Endothelial cell of umbilical vein (primary cell): ENCODE measurements around the gene DMBT1. TPM values are rescaled to one million over a fixed set of nuclear protein-coding genes. Genes with fewer than 3 reads are reported as not detected.

Experiments
- BruUV-seq: library from RNA; stranded (reverse); fragments of 400-500 nt; replicated peaks from 2 replicates; lab custom pipeline; 2021; lab: Mats Ljungman, UMichigan
- CTCF ChIA-PET: fragments of 300-600, 350-600 bp; sonication (Branson Sonifier 250); formaldehyde crosslinking; loops from one replicate; lab custom pipeline; 2021; ENCODE audit warnings: antibody characterized with exemption, inconsistent platforms; lab: Charles Lee
- POLR2A ChIA-PET: fragments of 300-600, 350-600 bp; sonication (Branson Sonifier 250); formaldehyde crosslinking; loops from one replicate; lab custom pipeline; 2021; ENCODE audit warnings: antibody characterized with exemption, inconsistent platforms; lab: Charles Lee
- DNase-seq: peaks from one replicate; pipeline ENCODE4 v3.0.0-alpha.2; 2011; ENCODE audit warnings: low read depth, low spot score
- FAIRE-seq: peaks from 2 replicates; lab custom pipeline; 2011; peaks lifted over from hg19 to GRCh38; lab: Jason Lieb, UNC
- H2AFZ ChIP-seq: 2 replicates; pipeline ENCODE4 v1.6.0; 2012; ENCODE audit warnings: low read depth, low read length, control low read depth, inconsistent platforms
- H3K27ac ChIP-seq: 2 replicates; pipeline ENCODE4 v1.5.1; 2011; ENCODE audit warnings: low read depth, mild to moderate bottlenecking, control low read depth, low read length, moderate library complexity; ENCODE audit not compliant: insufficient read depth
- H3K27me3 ChIP-seq, 2 experiments: 2 replicates each; pipeline versions ENCODE4 v1.6.0 to v1.6.1; 2011; ENCODE audit warnings: low read length in 2 of 2, mixed read lengths in 1 of 2; ENCODE audit not compliant: control insufficient read depth in 2 of 2, insufficient read depth in 2 of 2
- H3K36me3 ChIP-seq, 2 experiments: 2 replicates in 1 of 2; 3 replicates in 1 of 2; pipeline ENCODE4 v1.5.1; 2011; ENCODE audit warnings: low read length in 2 of 2, mild to moderate bottlenecking in 1 of 2, moderate library complexity in 1 of 2; ENCODE audit not compliant: control insufficient read depth in 2 of 2, insufficient read depth in 2 of 2; ENCODE audit errors: extremely low read depth in 1 of 2
- H3K4me1 ChIP-seq: 3 replicates; pipeline ENCODE4 v1.5.1; 2011; ENCODE audit warnings: mild to moderate bottlenecking, low read length; ENCODE audit not compliant: control insufficient read depth, insufficient read depth; ENCODE audit errors: extremely low read depth
- H3K4me2 ChIP-seq: 2 replicates; pipeline ENCODE4 v1.6.1; 2011; ENCODE audit warnings: low read length, control low read depth, mixed read lengths; ENCODE audit not compliant: insufficient read depth
- H3K4me3 ChIP-seq, 3 experiments: fragments of 200-600 bp in 1 of 3; sonication (generic), shearing (Covaris generic) in 1 of 3; replicated peaks in 1 of 3; 2 replicates each; pipeline ENCODE4 v1.5.1; 2011 to 2016; ENCODE audit warnings: control low read depth in 3 of 3, low read length in 3 of 3, mild to moderate bottlenecking in 2 of 3, inconsistent platforms in 1 of 3, low read depth in 1 of 3, moderate library complexity in 1 of 3; ENCODE audit not compliant: insufficient read depth in 1 of 3
- H3K79me2 ChIP-seq: 2 replicates; pipeline ENCODE4 v1.6.0; 2012; ENCODE audit warnings: low read length, inconsistent platforms; ENCODE audit not compliant: control insufficient read depth, insufficient read depth
- H3K9ac ChIP-seq: replicated peaks from 2 replicates; pipeline ENCODE3; 2011; ENCODE audit warnings: low read length, control low read depth; ENCODE audit not compliant: insufficient read depth; ENCODE audit errors: extremely low read depth
- H3K9me1 ChIP-seq: replicated peaks from 3 replicates; pipeline ENCODE4 v1.6.0; 2011; ENCODE audit warnings: mild to moderate bottlenecking, low read length; ENCODE audit not compliant: control insufficient read depth, insufficient read depth; ENCODE audit errors: extremely low read depth
- H3K9me3 ChIP-seq: replicated peaks from 2 replicates; pipeline ENCODE4 v1.5.1; 2012; ENCODE audit warnings: low read length, inconsistent platforms; ENCODE audit not compliant: control insufficient read depth, insufficient read depth
- H4K20me1 ChIP-seq: replicated peaks from 2 replicates; pipeline ENCODE3; 2011; ENCODE audit warnings: mild to moderate bottlenecking, low read length; ENCODE audit not compliant: control insufficient read depth, insufficient read depth; ENCODE audit errors: extremely low read depth
- EZH2 ChIP-seq: IDR thresholded peaks from 2 replicates; pipeline ENCODE4 v1.6.1; 2012; ENCODE audit warnings: borderline replicate concordance, low read depth, mild to moderate bottlenecking, moderate library complexity, low read length, inconsistent platforms; ENCODE audit not compliant: severe bottlenecking
- FOS ChIP-seq: IDR thresholded peaks from 2 replicates; pipeline ENCODE4 v1.6.1; 2011; ENCODE audit warnings: mild to moderate bottlenecking, low read length, moderate library complexity, borderline replicate concordance; ENCODE audit not compliant: insufficient read depth
- GATA2 ChIP-seq: IDR thresholded peaks from 2 replicates; pipeline ENCODE4 v1.7.0; 2011; ENCODE audit warnings: low read depth, mild to moderate bottlenecking, moderate library complexity, mixed read lengths, low read length; ENCODE audit not compliant: insufficient read length, insufficient read depth
- JUN ChIP-seq: IDR thresholded peaks from 2 replicates; pipeline ENCODE4 v1.6.1; 2011; ENCODE audit warnings: borderline replicate concordance, low read depth; ENCODE audit not compliant: insufficient read length, insufficient read depth
- MYC ChIP-seq: IDR thresholded peaks from one replicate; pipeline ENCODE4 v1.6.1; 2011; ENCODE audit warnings: mild to moderate bottlenecking, low read depth, low read length
- POLR2A ChIP-seq: IDR thresholded peaks from 2 replicates; pipeline ENCODE4 v1.6.1; 2012; ENCODE audit warnings: low read depth, mild to moderate bottlenecking, control low read depth, low read length
- POLR2AphosphoS5 ChIP-seq: IDR thresholded peaks from 2 replicates; pipeline ENCODE4 v1.6.1; 2012; ENCODE audit warnings: low read depth, mild to moderate bottlenecking, control low read depth, low read length, moderate library complexity; ENCODE audit not compliant: insufficient read depth
- dilution Hi-C: fragments of 300-500 bp; cut with MboI; formaldehyde crosslinking; loops from one replicate; pipeline ENCODE4 v1.15.0; 2019; ENCODE audit warnings: low sequenced_read_pairs; ENCODE audit not compliant: extremely low pct_ligation_motif_present
- intact Hi-C: fragments of 100-400 bp; cut with micrococcal nuclease; formaldehyde crosslinking; loops from one replicate; pipeline ENCODE4 v1.10.0; 2022
- polyA plus RNA-seq, 4 experiments: library from polyadenylated mRNA; depleted of rRNA in 3 of 4; stranded (reverse) in 3 of 4; unstranded in 1 of 4; fragments of >200 nt; gene quantifications; 2 replicates each; pipeline versions ENCODE4 v1.2.1 to v1.2.3, GENCODE V29; 2011 to 2012; ENCODE audit warnings: missing spikeins in 1 of 4
- total RNA-seq: library from RNA; stranded (reverse); gene quantifications from 2 replicates; pipeline ENCODE4 v1.2.3, GENCODE V29; 2021
- TF ChIP-seq, protein P1 (sequence below), 2 donors: IDR thresholded peaks; 1 replicate in 1 of 2; 2 replicates in 1 of 2; pipeline ENCODE4 v1.5.1; 2011; ENCODE audit warnings: low read length in 2 of 2, mild to moderate bottlenecking in 2 of 2, moderate library complexity in 2 of 2, control low read depth in 1 of 2, inconsistent platforms in 1 of 2, low read depth in 1 of 2; ENCODE audit not compliant: insufficient read depth in 1 of 2; ENCODE audit errors: extremely low read depth in 1 of 2
- TF ChIP-seq, protein P2 (sequence below): IDR thresholded peaks from 2 replicates; pipeline ENCODE4 v1.6.1; 2011; ENCODE audit not compliant: insufficient read depth, insufficient read length

Gene DMBT1
- total and polyA plus RNA-seq, 2 donors (not counting 3 experiments of a cell fraction or from before 2014, with no cell fraction given): 0.01 TPM; not detected in 1

DNA sequence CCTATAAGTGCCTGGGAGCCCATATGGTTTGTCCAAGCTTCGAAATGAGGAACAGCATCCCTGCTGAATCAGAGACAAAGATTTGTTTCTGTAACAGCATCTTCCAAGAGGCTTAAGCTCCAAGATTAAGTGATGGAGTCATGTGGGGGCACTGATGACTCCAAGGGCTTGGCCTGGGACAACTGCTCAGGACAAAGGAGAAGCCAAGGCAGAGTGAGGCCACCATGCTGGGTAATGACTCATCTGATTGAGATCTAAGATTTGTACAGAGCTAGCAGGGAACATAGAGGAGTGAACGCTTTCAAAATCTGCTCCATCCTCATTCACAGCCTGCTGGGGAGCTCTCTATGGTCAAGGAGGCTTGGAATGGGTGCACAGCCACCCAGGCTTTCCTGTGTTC lies 89.8 kb downstream of the DMBT1 start:
- H2AFZ ChIP-seq: no peak overlapping the region
- DNase-seq (no peak), FAIRE-seq (no peak)
- H3K9me3 ChIP-seq: no peaks in the 10 kb centered on the region
- no TSS peak for BruUV-seq
- ChIA-PET POLR2A (interaction anchor here (0.6 kb wide), 1 partner anchor 8 kb away, joined by 3 read pairs; no protein-coding TSS in a partner anchor), CTCF (interaction anchor here (0.6 to 4.4 kb wide), 9 partner anchors 9 to 393 kb away, joined by 3 to 34 read pairs (median 11); no protein-coding TSS in a partner anchor)
- peaks cover 6 to 9% of the 10 kb centered on the region in 2 experiments for H3K27me3 ChIP-seq
- dilution Hi-C loops: no loop called here
- H3K27ac ChIP-seq: no peak overlapping the region
- no peaks in the 10 kb centered on the region for H3K36me3 ChIP-seq
- H3K79me2 ChIP-seq: no peaks in the 10 kb centered on the region
- H3K9me1 ChIP-seq: no peaks in the 10 kb centered on the region
- no peak overlapping the region for H3K4me3 ChIP-seq
- no peaks in the 10 kb centered on the region for H4K20me1 ChIP-seq
- TF ChIP-seq POLR2AphosphoS5 (no peak), MYC (no peak), GATA2 (no peak), FOS (no peak), POLR2A (no peak), EZH2 (no peak), JUN (no peak)
- TF ChIP-seq, protein P1, sequence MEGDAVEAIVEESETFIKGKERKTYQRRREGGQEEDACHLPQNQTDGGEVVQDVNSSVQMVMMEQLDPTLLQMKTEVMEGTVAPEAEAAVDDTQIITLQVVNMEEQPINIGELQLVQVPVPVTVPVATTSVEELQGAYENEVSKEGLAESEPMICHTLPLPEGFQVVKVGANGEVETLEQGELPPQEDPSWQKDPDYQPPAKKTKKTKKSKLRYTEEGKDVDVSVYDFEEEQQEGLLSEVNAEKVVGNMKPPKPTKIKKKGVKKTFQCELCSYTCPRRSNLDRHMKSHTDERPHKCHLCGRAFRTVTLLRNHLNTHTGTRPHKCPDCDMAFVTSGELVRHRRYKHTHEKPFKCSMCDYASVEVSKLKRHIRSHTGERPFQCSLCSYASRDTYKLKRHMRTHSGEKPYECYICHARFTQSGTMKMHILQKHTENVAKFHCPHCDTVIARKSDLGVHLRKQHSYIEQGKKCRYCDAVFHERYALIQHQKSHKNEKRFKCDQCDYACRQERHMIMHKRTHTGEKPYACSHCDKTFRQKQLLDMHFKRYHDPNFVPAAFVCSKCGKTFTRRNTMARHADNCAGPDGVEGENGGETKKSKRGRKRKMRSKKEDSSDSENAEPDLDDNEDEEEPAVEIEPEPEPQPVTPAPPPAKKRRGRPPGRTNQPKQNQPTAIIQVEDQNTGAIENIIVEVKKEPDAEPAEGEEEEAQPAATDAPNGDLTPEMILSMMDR (IDR thresholded peaks at IDR 0.05; ENCODE audit: extremely low read depth in 1 of 2, insufficient read depth in 1 of 2, low read depth in 1 of 2, low read length in 2 of 2): no peak
- TF ChIP-seq, protein P2, sequence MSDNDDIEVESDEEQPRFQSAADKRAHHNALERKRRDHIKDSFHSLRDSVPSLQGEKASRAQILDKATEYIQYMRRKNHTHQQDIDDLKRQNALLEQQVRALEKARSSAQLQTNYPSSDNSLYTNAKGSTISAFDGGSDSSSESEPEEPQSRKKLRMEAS: no peak
- no peak overlapping the region for H3K9ac ChIP-seq
- intact Hi-C loops: no loop called here
- no peak overlapping the region for H3K4me2 ChIP-seq
- H3K4me1 ChIP-seq: no peaks in the 10 kb centered on the region
